Liver (tissue), 3 donors: Measurements from ENCODE around the gene MRC1.

ENCODE experiments used
- ATF3 ChIP-seq: IDR thresholded peaks from 2 replicates; pipeline ENCODE4 v1.6.1; 2016; ENCODE audit warnings: antibody characterized with exemption
- CTCF ChIP-seq: fragments of 150-350 bp; IDR thresholded peaks from 2 replicates; pipeline ENCODE4 v1.5.1; 2017; ENCODE audit warnings: improper control_type of control experiment, low read depth, low read length; ENCODE audit not compliant: missing input control
- GABPA ChIP-seq, 2 donors: IDR thresholded peaks in 1 of 2; conservative IDR thresholded peaks in 1 of 2; 2 replicates each; pipeline ENCODE4 v1.6.1; 2016; ENCODE audit warnings: antibody characterized with exemption in 2 of 2, mild to moderate bottlenecking in 1 of 2, moderate library complexity in 1 of 2
- MAX ChIP-seq: IDR thresholded peaks from 2 replicates; pipeline ENCODE4 v1.6.1; 2016; ENCODE audit warnings: antibody characterized with exemption
- NR2F2 ChIP-seq: IDR thresholded peaks from 2 replicates; pipeline ENCODE4 v1.6.1; 2016; ENCODE audit warnings: antibody characterized with exemption
- RAD21 ChIP-seq, 2 donors: IDR thresholded peaks; 2 replicates each; pipeline ENCODE4 v1.6.1; 2016; ENCODE audit warnings: antibody characterized with exemption in 2 of 2, mild to moderate bottlenecking in 2 of 2
- REST ChIP-seq: IDR thresholded peaks from 2 replicates; pipeline ENCODE4 v1.6.1; 2016; ENCODE audit warnings: antibody characterized with exemption, mild to moderate bottlenecking
- YY1 ChIP-seq: IDR thresholded peaks from 2 replicates; pipeline ENCODE4 v1.6.1; 2016; ENCODE audit warnings: antibody characterized with exemption, mild to moderate bottlenecking
- donor health status: healthy.
- donor health status: healthy.

- TF ChIP-seq CTCF, result no peak
- TF ChIP-seq NR2F2, result no peak
- no peak for TF ChIP-seq YY1
- no peak for TF ChIP-seq GABPA (IDR thresholded peaks at IDR 0.05 in 1 of 2, conservative IDR thresholded peaks at IDR 0.05 in 1 of 2)
- no peak for TF ChIP-seq MAX
- no peak for TF ChIP-seq RAD21 (IDR thresholded peaks at IDR 0.05)
- no peak for TF ChIP-seq REST
- TF ChIP-seq ATF3, result no peak
These were observed 56.2 kb downstream of the MRC1 start for GRCh38 chr10:17865351-17865750.
